ENCODE data around the gene TEDC2. TPM values are rescaled to one million over a fixed set of nuclear protein-coding genes. Genes with fewer than 3 reads are reported as not detected.

The TEDC2 gene
- total and polyA plus RNA-seq, 9 of the 15 experiments (the other 6 are each of a cell fraction or from before 2014, with no cell fraction given): 0.75 to 57.0 (median 17.6) TPM

DNA sequence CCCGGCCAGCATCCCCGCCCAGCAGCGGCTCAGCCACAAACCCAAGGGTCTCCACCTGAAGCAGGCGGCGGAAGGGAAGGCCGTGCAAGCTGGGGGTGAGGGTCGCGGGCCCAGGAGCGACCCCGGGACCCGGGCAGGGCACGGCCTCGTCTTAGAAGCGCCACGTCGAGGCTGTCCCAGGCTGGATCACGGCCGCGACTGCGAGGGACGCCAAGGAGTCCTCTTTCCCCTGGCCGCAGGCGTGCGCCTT is 31.2 kb upstream of the TEDC2 start (continued):
- TF ChIP-seq, protein P1, sequence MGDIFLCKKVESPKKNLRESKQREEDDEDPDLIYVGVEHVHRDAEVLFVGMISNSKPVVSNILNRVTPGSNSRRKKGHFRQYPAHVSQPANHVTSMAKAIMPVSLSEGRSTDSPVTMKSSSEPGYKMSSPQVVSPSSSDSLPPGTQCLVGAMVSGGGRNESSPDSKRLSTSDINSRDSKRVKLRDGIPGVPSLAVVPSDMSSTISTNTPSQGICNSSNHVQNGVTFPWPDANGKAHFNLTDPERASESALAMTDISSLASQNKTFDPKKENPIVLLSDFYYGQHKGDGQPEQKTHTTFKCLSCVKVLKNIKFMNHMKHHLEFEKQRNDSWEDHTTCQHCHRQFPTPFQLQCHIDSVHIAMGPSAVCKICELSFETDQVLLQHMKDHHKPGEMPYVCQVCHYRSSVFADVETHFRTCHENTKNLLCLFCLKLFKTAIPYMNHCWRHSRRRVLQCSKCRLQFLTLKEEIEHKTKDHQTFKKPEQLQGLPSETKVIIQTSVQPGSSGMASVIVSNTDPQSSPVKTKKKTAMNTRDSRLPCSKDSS (IDR thresholded peaks at IDR 0.05; ENCODE audit: low read depth, partially characterized antibody): no peak
- TF ChIP-seq, protein P2, sequence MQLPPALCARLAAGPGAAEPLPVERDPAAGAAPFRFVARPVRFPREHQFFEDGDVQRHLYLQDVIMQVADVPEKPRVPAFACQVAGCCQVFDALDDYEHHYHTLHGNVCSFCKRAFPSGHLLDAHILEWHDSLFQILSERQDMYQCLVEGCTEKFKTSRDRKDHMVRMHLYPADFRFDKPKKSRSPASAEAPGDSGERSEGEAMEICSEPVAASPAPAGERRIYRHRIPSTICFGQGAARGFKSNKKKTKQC (CRISPR knock-in tag; IDR thresholded peaks at IDR 0.05): 0 out of 2 replicates have a peak, but pooled peaks have one; percentile 80
- TF ChIP-seq ZNF3 (CRISPR knock-in tag; IDR thresholded peaks at IDR 0.05): no peak
- TF ChIP-seq NFE2 (IDR thresholded peaks at IDR 0.05; ENCODE audit: low read depth): no peak
- TF ChIP-seq, protein P3, sequence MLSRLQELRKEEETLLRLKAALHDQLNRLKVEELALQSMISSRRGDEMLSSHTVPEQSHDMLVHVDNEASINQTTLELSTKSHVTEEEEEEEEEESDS (CRISPR knock-in tag; IDR thresholded peaks at IDR 0.05): no peak
- no peak for TF ChIP-seq PPARD (CRISPR knock-in tag; IDR thresholded peaks at IDR 0.05)
- TF ChIP-seq CHD2 (IDR thresholded peaks at IDR 0.05; ENCODE audit: low read depth, low read length): no peak
- no peak for TF ChIP-seq CCNT2 (IDR thresholded peaks at IDR 0.05; ENCODE audit: borderline replicate concordance, extremely low read depth, insufficient read length, low read depth, low read length)
- no peak for TF ChIP-seq ILF3 (IDR thresholded peaks at IDR 0.05; ENCODE audit: borderline replicate concordance)
- no peak for TF ChIP-seq IRF2 (CRISPR knock-in tag; IDR thresholded peaks at IDR 0.05)
- no peak; the same call in 1 of the 2 replicates for TF ChIP-seq NFRKB (IDR thresholded peaks at IDR 0.05; ENCODE audit: low read depth)
- TF ChIP-seq, protein P4, sequence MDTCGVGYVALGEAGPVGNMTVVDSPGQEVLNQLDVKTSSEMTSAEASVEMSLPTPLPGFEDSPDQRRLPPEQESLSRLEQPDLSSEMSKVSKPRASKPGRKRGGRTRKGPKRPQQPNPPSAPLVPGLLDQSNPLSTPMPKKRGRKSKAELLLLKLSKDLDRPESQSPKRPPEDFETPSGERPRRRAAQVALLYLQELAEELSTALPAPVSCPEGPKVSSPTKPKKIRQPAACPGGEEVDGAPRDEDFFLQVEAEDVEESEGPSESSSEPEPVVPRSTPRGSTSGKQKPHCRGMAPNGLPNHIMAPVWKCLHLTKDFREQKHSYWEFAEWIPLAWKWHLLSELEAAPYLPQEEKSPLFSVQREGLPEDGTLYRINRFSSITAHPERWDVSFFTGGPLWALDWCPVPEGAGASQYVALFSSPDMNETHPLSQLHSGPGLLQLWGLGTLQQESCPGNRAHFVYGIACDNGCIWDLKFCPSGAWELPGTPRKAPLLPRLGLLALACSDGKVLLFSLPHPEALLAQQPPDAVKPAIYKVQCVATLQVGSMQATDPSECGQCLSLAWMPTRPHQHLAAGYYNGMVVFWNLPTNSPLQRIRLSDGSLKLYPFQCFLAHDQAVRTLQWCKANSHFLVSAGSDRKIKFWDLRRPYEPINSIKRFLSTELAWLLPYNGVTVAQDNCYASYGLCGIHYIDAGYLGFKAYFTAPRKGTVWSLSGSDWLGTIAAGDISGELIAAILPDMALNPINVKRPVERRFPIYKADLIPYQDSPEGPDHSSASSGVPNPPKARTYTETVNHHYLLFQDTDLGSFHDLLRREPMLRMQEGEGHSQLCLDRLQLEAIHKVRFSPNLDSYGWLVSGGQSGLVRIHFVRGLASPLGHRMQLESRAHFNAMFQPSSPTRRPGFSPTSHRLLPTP (IDR thresholded peaks at IDR 0.05; ENCODE audit: borderline replicate concordance, extremely low read depth, insufficient read length): no peak
- TF ChIP-seq NFATC3 (IDR thresholded peaks at IDR 0.05): no peak
- no peak for TF ChIP-seq SRSF3 (IDR thresholded peaks at IDR 0.05; ENCODE audit: insufficient read depth, low read length)
- TF ChIP-seq KLF16 (IDR thresholded peaks at IDR 0.05): no peak
- TF ChIP-seq SAFB (IDR thresholded peaks at IDR 0.05; ENCODE audit: borderline replicate concordance, low read depth, low read length): peak; percentile 33; the same call in 1 of the 2 replicates
- TF ChIP-seq ZNF175 (CRISPR knock-in tag; IDR thresholded peaks at IDR 0.05; ENCODE audit: low read depth): no peak
- peak; percentile 80 for TF ChIP-seq ZFX (CRISPR knock-in tag; IDR thresholded peaks at IDR 0.05)
- no peak for TF ChIP-seq SNIP1 (IDR thresholded peaks at IDR 0.05; ENCODE audit: low read depth)
- no peak for TF ChIP-seq MAFF (IDR thresholded peaks at IDR 0.05; ENCODE audit: low read length)
- TF ChIP-seq, protein P5, sequence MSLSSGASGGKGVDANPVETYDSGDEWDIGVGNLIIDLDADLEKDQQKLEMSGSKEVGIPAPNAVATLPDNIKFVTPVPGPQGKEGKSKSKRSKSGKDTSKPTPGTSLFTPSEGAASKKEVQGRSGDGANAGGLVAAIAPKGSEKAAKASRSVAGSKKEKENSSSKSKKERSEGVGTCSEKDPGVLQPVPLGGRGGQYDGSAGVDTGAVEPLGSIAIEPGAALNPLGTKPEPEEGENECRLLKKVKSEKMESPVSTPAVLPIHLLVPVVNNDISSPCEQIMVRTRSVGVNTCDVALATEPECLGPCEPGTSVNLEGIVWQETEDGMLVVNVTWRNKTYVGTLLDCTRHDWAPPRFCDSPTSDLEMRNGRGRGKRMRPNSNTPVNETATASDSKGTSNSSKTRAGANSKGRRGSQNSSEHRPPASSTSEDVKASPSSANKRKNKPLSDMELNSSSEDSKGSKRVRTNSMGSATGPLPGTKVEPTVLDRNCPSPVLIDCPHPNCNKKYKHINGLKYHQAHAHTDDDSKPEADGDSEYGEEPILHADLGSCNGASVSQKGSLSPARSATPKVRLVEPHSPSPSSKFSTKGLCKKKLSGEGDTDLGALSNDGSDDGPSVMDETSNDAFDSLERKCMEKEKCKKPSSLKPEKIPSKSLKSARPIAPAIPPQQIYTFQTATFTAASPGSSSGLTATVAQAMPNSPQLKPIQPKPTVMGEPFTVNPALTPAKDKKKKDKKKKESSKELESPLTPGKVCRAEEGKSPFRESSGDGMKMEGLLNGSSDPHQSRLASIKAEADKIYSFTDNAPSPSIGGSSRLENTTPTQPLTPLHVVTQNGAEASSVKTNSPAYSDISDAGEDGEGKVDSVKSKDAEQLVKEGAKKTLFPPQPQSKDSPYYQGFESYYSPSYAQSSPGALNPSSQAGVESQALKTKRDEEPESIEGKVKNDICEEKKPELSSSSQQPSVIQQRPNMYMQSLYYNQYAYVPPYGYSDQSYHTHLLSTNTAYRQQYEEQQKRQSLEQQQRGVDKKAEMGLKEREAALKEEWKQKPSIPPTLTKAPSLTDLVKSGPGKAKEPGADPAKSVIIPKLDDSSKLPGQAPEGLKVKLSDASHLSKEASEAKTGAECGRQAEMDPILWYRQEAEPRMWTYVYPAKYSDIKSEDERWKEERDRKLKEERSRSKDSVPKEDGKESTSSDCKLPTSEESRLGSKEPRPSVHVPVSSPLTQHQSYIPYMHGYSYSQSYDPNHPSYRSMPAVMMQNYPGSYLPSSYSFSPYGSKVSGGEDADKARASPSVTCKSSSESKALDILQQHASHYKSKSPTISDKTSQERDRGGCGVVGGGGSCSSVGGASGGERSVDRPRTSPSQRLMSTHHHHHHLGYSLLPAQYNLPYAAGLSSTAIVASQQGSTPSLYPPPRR (CRISPR knock-in tag; IDR thresholded peaks at IDR 0.05; ENCODE audit: borderline replicate concordance): no peak

Measured in K562 (cell line).